Adrenal gland (tissue), 12 donors: ENCODE results near the gene TEKT5. TPM values are rescaled to one million over a fixed set of nuclear protein-coding genes. Genes with fewer than 3 reads are reported as not detected.

Source experiments
- DNase-seq, 7 donors: peaks; one replicate each; pipeline ENCODE4 v3.0.0-alpha.2; 2019 to 2020
- H3K27ac ChIP-seq, 5 donors: fragments of 200-600 bp; sonication (generic) in 4 of 5; 1 replicate in 3 of 5; 2 replicates in 2 of 5; pipeline versions ENCODE4 v1.5.1 to v1.8.0; 2016 to 2020; ENCODE audit warnings: mild to moderate bottlenecking in 1 of 5
- H3K27me3 ChIP-seq: fragments of 200-600 bp; 2 replicates; pipeline ENCODE4 v1.8.0; 2021
- H3K36me3 ChIP-seq, 2 donors: fragments of 200-600 bp; replicated peaks in 1 of 2; 1 replicate in 1 of 2; 2 replicates in 1 of 2; pipeline versions ENCODE4 v1.5.1 to v1.8.0; 2018 to 2022
- H3K4me1 ChIP-seq, 2 donors: fragments of 200-600 bp; replicated peaks in 1 of 2; 1 replicate in 1 of 2; 2 replicates in 1 of 2; pipeline versions ENCODE4 v1.5.1 to v1.8.0; 2018 to 2021
- H3K4me3 ChIP-seq, 4 donors: fragments of 200-600 bp; sonication (generic) in 3 of 4; one replicate each; pipeline ENCODE4 v1.5.1; 2016 to 2018
- H3K9me3 ChIP-seq, 3 donors: fragments of 200-600 bp; sonication (generic) in 1 of 3; replicated peaks in 1 of 3; 1 replicate in 2 of 3; 2 replicates in 1 of 3; pipeline versions ENCODE4 v1.5.1 to v1.8.0; 2016 to 2021
- CTCF ChIP-seq, 6 experiments: fragments of 450-650 bp in 4 of 6; fragments of 200-600 bp in 2 of 6; sonication (generic) in 1 of 6; IDR thresholded peaks; 1 replicate in 5 of 6; 2 replicates in 1 of 6; pipeline versions ENCODE4 v1.5.1 to v1.8.0; 2016 to 2021; ENCODE audit warnings: antibody characterized with exemption in 6 of 6, mild to moderate bottlenecking in 2 of 6, moderate library complexity in 1 of 6
- POLR2A ChIP-seq, 2 donors: fragments of 450-650 bp; IDR thresholded peaks; one replicate each; pipeline ENCODE4 v1.6.1; 2017; ENCODE audit warnings: antibody characterized with exemption in 2 of 2, mild to moderate bottlenecking in 2 of 2, moderate library complexity in 1 of 2
- WGBS, 4 donors: extraction: QIAGEN DNeasy Blood & Tissue Kit in 2 of 4; methylation state at CpG; one replicate each; pipeline versions ENCODE4 v1.1.5 to v1.1.7; 2013 to 2017; 5-methylcytosine and 5-hydroxymethylcytosine counted together
- intact Hi-C, 2 donors: fragments of 100-400 bp; cut with DNase I; formaldehyde crosslinking; loops; one replicate each; pipeline versions ENCODE4 v1.14.1 to v1.15.0; 2022 to 2023
- polyA plus RNA-seq, 3 donors: library from polyadenylated mRNA; stranded (reverse); fragments of 200-250 nt in 2 of 3; fragments of 350-450 nt in 1 of 3; fragmentation: Illumina TruSeq in 1 of 3; extraction: RNeasy Lipid Tissue Mini Kit (QIAGEN cat#74804) in 1 of 3; gene quantifications; one replicate each; pipeline ENCODE4 v1.2.3, GENCODE V29; 2013 to 2014
- total RNA-seq, 9 donors: library from RNA; depleted of rRNA in 4 of 9; stranded (reverse); fragments of >200 nt in 4 of 9; fragments of 120-200 nt in 1 of 9; fragmentation: NEBNext Ultra II Directional in 1 of 9; extraction: Animal tissue kit (Norgen Biotek cat#: 25700) in 1 of 9; gene quantifications; one replicate each; pipeline versions ENCODE4 v1.1.0 to v1.2.4, GENCODE V29; 2013 to 2023
- donor health status: healthy with polysubstance abuse.
- donor health status: Bipolar disorder and iron deficiency.
- donor health status: DM: yes; HTN: yes; CAD: no.
- donor health status: DM: no; HTN: no; CAD: no.
- donor health status: DM: no; HTN: no; CAD: no.
- donor health status: DM: yes; HTN: yes; CAD: no.

TEKT5 gene
- total and polyA plus RNA-seq, 12 donors, result 0.34 to 0.88 (median 0.43) TPM; not detected in 8

- no peak overlapping the region for H3K27ac ChIP-seq
- H3K27me3 ChIP-seq, result peaks cover 3% of the 10 kb centered on the region
- H3K4me3 ChIP-seq, result no peak overlapping the region
- no peak for DNase-seq
- 34 to 53% (median 39%) methylated on average over 3 to 25 of the region's 25 CpGs for WGBS, 4 donors
- intact Hi-C loops, result no loop called here
- H3K4me1 ChIP-seq, result no peaks in the 10 kb centered on the region
- TF ChIP-seq CTCF (IDR thresholded peaks at IDR 0.05) (no peak), POLR2A (IDR thresholded peaks at IDR 0.05) (no peak)
- no peaks in the 10 kb centered on the region for H3K9me3 ChIP-seq
- H3K36me3 ChIP-seq, result no peaks in the 10 kb centered on the region
Measured at GRCh38 chr16:10619271-10619849, 75.4 kb downstream of the TEKT5 start.

GRCh38 chr16:10618710-10619209 is 76.0 kb downstream of the TEKT5 start:
- no peak overlapping the region for H3K27ac ChIP-seq
- DNase-seq, result no peak
- H3K4me1 ChIP-seq, result no peaks in the 10 kb centered on the region
- peaks cover 3% of the 10 kb centered on the region for H3K27me3 ChIP-seq
- no peak overlapping the region for H3K4me3 ChIP-seq
- TF ChIP-seq CTCF (IDR thresholded peaks at IDR 0.05), result no peak
- H3K36me3 ChIP-seq, result no peaks in the 10 kb centered on the region
- intact Hi-C loops, result no loop called here
- no peaks in the 10 kb centered on the region for H3K9me3 ChIP-seq
- 72 to 79% (median 78%) methylated on average over 12 to 13 of the region's 13 CpGs for WGBS, 4 donors

GRCh38 chr16:10617662-10618420 is 76.9 kb downstream of the TEKT5 start:
- H3K36me3 ChIP-seq, result no peaks in the 10 kb centered on the region
- peaks cover 3% of the 10 kb centered on the region for H3K27me3 ChIP-seq
- H3K9me3 ChIP-seq, result no peaks in the 10 kb centered on the region
- no peak for TF ChIP-seq POLR2A (IDR thresholded peaks at IDR 0.05)
- TF ChIP-seq CTCF (IDR thresholded peaks at IDR 0.05), result no peak
- intact Hi-C loops, result no loop called here
- 75 to 83% (median 79%) methylated on average over 12 of the region's 12 CpGs for WGBS, 4 donors
- H3K27ac ChIP-seq, result no peak overlapping the region
- H3K4me3 ChIP-seq, result no peak overlapping the region
- no peaks in the 10 kb centered on the region for H3K4me1 ChIP-seq
- DNase-seq, result no peak

GRCh38 chr16:10616756-10617640 is 77.7 kb downstream of the TEKT5 start:
- Histone ChIP-seq H3K27me3 (peaks cover 3% of the 10 kb centered on the region), H3K27ac (peak overlapping the region in 1 of 5 donors; percentile 69), H3K36me3 (no peaks in the 10 kb centered on the region), H3K9me3 (no peaks in the 10 kb centered on the region), H3K4me3 (no peak overlapping the region), H3K4me1 (no peaks in the 10 kb centered on the region)
- intact Hi-C loops, result no loop called here
- TF ChIP-seq POLR2A (IDR thresholded peaks at IDR 0.05) (no peak), CTCF (IDR thresholded peaks at IDR 0.05) (peak in 2 of 6 experiments; percentile 3 to 7)
- WGBS, 4 donors, result 28 to 56% (median 49%) methylated on average over 6 to 14 of the region's 14 CpGs
- DNase-seq, result peak in 5 of 7 donors; percentile 23 to 58 (median 40)
